ENCODE measurements around the gene IPO4. TPM values are rescaled to one million over a fixed set of nuclear protein-coding genes. Genes with fewer than 3 reads are reported as not detected.
A peak's percentile ranks its signal among the peaks of the same experiment; 100 is the strongest.

The IPO4 gene
- total RNA-seq, 4 donors from 2014 or later, result 28.1 to 49.0 (median 31.3) TPM

- no peaks in the 10 kb centered on the region for H3K9me3 ChIP-seq
- no peaks in the 10 kb centered on the region for H3K27me3 ChIP-seq
- H3K36me3 ChIP-seq, result peaks cover 7 to 11% of the 10 kb centered on the region in 2 donors
- no peak overlapping the region for H3K27ac ChIP-seq
- H3K4me1 ChIP-seq, result peaks cover 1 to 17% of the 10 kb centered on the region in 2 donors
- DNase-seq, result no peak
- intact Hi-C loops (cut with DNase I), result no loop called here
- 95 to 97% methylated on average over 4 to 5 of the region's 5 CpGs for WGBS, 2 donors
- no peak for TF ChIP-seq POLR2A (IDR thresholded peaks at IDR 0.05)
- TF ChIP-seq CTCF (IDR thresholded peaks at IDR 0.05), result no peak
- no peak overlapping the region for H3K4me3 ChIP-seq (replicated peaks in 1 of 3)
Measured at GRCh38 chr14:24176599-24176998, 12.0 kb downstream of the IPO4 start.

GRCh38 chr14:24172871-24173281, 15.7 kb downstream of the IPO4 start:
- TF ChIP-seq POLR2A (IDR thresholded peaks at IDR 0.05) (no peak), CTCF (IDR thresholded peaks at IDR 0.05) (no peak)
- Histone ChIP-seq H3K4me1 (peaks cover 3 to 5% of the 10 kb centered on the region in 2 donors), H3K4me3 (replicated peaks in 1 of 3) (no peak overlapping the region), H3K27me3 (no peaks in the 10 kb centered on the region), H3K27ac (no peak overlapping the region), H3K36me3 (no peaks in the 10 kb centered on the region), H3K9me3 (no peaks in the 10 kb centered on the region)
- DNase-seq, result no peak
- WGBS, 2 donors, result 69 to 77% methylated on average over 14 to 20 of the region's 20 CpGs
- intact Hi-C loops (cut with DNase I), result no loop called here

GRCh38 chr14:24172261-24172860, 16.3 kb downstream of the IPO4 start:
- TF ChIP-seq POLR2A (IDR thresholded peaks at IDR 0.05) (no peak), CTCF (IDR thresholded peaks at IDR 0.05) (no peak)
- Histone ChIP-seq H3K27ac (no peak overlapping the region), H3K36me3 (no peaks in the 10 kb centered on the region), H3K9me3 (no peaks in the 10 kb centered on the region), H3K4me3 (replicated peaks in 1 of 3) (peak overlapping the region in 1 of 3 donors; percentile 6), H3K4me1 (peaks cover 3 to 5% of the 10 kb centered on the region in 2 donors), H3K27me3 (no peaks in the 10 kb centered on the region)
- peak in 1 of 2 donors; percentile 6 for DNase-seq
- 33 to 41% methylated on average over 25 to 30 of the region's 30 CpGs for WGBS, 2 donors
- intact Hi-C loops (cut with DNase I), result no loop called here

- no peaks in the 10 kb centered on the region for H3K27me3 ChIP-seq
- peak within 1 kb of the TSS in 1 of 3 donors; percentile 6 for H3K4me3 ChIP-seq (replicated peaks in 1 of 3)
- H3K27ac ChIP-seq, result no peak within 1 kb of the TSS
- H3K9me3 ChIP-seq, result no peaks in the 10 kb centered on the region
- TF ChIP-seq POLR2A (IDR thresholded peaks at IDR 0.05) (no peak), CTCF (IDR thresholded peaks at IDR 0.05) (no peak)
- 16 to 22% methylated on average over 38 to 49 of the region's 63 CpGs for WGBS, 2 donors
- H3K4me1 ChIP-seq, result peaks cover 3 to 5% of the 10 kb centered on the region in 2 donors
- H3K36me3 ChIP-seq, result peaks cover 3% of the 10 kb centered on the region in 2 donors
- intact Hi-C loops (cut with DNase I), result no loop called here
- peak; percentile 77 to 88 for DNase-seq
Measured at GRCh38 chr14:24171422-24172260, 17.0 kb downstream of the IPO4 start, which contains the start of gene REC8. TSS of gene REC8 (plus strand) at chr14:24172080. CDS start at chr14:24172553, 473 bp downstream.
